Mucosa of descending colon (tissue), 3 donors: ENCODE results near the gene FAM13A. TPM values are rescaled to one million over a fixed set of nuclear protein-coding genes. Genes with fewer than 3 reads are reported as not detected.
A peak's percentile ranks its signal among the peaks of the same experiment; 100 is the strongest.
"Not testable (repeated sequence)": the region's sequence is repeated elsewhere in the genome, so short reads cannot be mapped to it uniquely, and the experiment has no call there.

ENCODE experiments used
- ATAC-seq: fragments of 200-7000 bp; cut with Tn5 transposase; one replicate; pipeline ENCODE4 v1.9.1; 2020; ENCODE audit warnings: mild to moderate bottlenecking, moderate library complexity
- DNase-seq, 3 donors: peaks; one replicate each; pipeline ENCODE4 v3.0.0-alpha.2; 2020
- H3K36me3 ChIP-seq: fragments of 200-600 bp; one replicate; pipeline ENCODE4 v1.8.0; 2021; ENCODE audit warnings: low read depth, mild to moderate bottlenecking
- H3K4me1 ChIP-seq: fragments of 200-600 bp; one replicate; pipeline ENCODE4 v1.8.0; 2021; ENCODE audit warnings: low read depth, mild to moderate bottlenecking
- H3K4me3 ChIP-seq: fragments of 200-600 bp; one replicate; pipeline ENCODE4 v1.8.0; 2021; ENCODE audit warnings: mild to moderate bottlenecking
- H3K9me3 ChIP-seq: fragments of 200-600 bp; one replicate; pipeline ENCODE4 v1.8.0; 2021; ENCODE audit warnings: mild to moderate bottlenecking
- intact Hi-C, 2 donors: fragments of 100-400 bp; cut with DNase I in 1 of 2; cut with micrococcal nuclease in 1 of 2; formaldehyde crosslinking; loops; one replicate each; pipeline versions ENCODE4 v1.11.0 to v1.11.1; 2022; cut with DNase I, micrococcal nuclease
- total RNA-seq, 3 donors: library from RNA; stranded (reverse); fragmentation: NEBNext Ultra II Directional in 2 of 3; extraction: Animal tissue kit (Norgen Biotek cat#: 25700) in 2 of 3; gene quantifications; one replicate each; pipeline versions ENCODE4 v1.2.1 to v1.2.4, GENCODE V29; 2021 to 2023
- TF ChIP-seq, protein P1 (sequence below): fragments of 200-600 bp; IDR thresholded peaks from one replicate; pipeline ENCODE4 v1.8.0; 2022; ENCODE audit warnings: antibody characterized with exemption, mild to moderate bottlenecking
- donor health status: DM: no; HTN: no; CAD: no; lungs with moderate emphysema.
- donor health status: DM: no; HTN: no; CAD: no.
- donor health status: DM: no; HTN: yes; CAD: no.

The FAM13A gene
- total RNA-seq, 3 donors from 2014 or later: 41.6 to 60.1 (median 50.2) TPM

DNA sequence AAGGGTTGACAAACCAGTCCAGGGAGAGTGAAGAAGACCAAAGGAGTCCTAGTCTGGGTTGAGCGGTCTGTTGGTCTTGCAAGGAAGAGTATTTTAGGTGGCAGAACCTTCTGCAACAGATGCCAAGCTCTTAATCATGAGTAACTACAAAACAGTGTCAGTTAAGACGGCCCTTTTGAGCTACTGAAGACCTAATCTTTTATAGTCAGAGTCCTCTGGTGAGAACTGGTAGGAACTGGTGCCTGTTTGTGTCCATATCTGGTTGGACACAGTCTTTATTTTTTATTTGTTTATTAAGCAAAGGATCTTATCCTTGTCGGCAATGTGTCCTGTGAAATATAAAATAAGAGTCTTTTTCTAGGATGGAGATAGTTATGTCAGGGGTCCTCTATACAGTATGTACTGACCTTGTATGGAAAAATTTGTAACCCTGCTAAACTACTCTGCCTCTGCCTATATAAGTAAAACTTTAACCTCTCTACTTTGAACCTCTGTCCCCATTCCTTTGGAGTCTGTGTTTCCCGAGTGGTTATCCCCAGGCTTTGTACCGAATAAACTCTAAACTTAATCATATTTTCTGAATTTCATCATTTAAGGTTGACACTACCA is 47.1 kb downstream of the FAM13A start:
- TF ChIP-seq, protein P1, sequence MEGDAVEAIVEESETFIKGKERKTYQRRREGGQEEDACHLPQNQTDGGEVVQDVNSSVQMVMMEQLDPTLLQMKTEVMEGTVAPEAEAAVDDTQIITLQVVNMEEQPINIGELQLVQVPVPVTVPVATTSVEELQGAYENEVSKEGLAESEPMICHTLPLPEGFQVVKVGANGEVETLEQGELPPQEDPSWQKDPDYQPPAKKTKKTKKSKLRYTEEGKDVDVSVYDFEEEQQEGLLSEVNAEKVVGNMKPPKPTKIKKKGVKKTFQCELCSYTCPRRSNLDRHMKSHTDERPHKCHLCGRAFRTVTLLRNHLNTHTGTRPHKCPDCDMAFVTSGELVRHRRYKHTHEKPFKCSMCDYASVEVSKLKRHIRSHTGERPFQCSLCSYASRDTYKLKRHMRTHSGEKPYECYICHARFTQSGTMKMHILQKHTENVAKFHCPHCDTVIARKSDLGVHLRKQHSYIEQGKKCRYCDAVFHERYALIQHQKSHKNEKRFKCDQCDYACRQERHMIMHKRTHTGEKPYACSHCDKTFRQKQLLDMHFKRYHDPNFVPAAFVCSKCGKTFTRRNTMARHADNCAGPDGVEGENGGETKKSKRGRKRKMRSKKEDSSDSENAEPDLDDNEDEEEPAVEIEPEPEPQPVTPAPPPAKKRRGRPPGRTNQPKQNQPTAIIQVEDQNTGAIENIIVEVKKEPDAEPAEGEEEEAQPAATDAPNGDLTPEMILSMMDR: no peak
- Histone ChIP-seq H3K4me1 (peaks cover 5% of the 10 kb centered on the region), H3K36me3 (no peaks in the 10 kb centered on the region), H3K4me3 (no peak overlapping the region), H3K9me3 (peaks cover under 1% of the 10 kb centered on the region)
- intact Hi-C loops: no loop called here
- DNase-seq: peak in 1 of 3 donors; percentile 15
- ATAC-seq: peak; percentile 64

DNA sequence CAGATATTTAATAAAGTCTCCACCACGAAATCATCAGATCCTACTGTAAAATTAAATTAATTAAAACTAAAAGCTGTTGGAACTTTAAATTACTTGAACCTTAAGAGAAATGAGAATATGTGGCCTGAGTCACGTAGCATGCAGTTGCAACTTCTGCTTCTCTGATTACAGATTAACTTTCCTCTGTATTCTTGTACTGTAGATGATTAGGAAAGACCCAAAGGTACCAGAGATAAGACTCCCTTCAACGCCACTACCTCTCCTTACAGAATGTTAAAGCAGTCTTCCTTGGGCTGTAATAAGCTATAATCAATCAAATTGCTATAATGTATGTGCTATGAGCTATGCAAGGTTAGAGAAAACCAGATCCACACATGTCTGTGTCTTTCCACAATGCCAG is 47.9 kb downstream of the FAM13A start:
- Histone ChIP-seq H3K4me3 (no peak overlapping the region), H3K9me3 (no peaks in the 10 kb centered on the region), H3K4me1 (peaks cover 5% of the 10 kb centered on the region), H3K36me3 (no peaks in the 10 kb centered on the region)
- ATAC-seq: peak; percentile 68
- intact Hi-C loops: no loop called here
- TF ChIP-seq, protein P1: no peak
- peak in 1 of 3 donors; percentile 19 for DNase-seq

DNA sequence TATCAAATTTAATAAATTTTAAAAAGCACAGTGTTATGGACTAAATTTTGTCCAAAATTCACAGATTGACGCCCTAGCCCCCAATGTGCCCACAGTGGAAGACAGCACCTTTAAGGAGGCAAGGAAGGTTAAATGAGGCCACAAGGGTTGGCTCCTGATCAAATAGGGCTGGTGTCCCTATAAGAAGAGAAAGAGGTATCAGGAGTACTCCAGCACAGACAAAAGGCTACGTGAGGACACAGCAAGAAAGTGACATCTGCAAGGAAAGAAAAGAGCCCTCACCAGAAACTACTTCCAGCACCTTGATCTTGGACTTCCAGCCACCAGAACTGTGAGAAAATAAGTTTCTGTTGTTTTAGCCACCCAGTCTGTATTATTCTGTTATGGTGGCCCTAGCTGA is 48.8 kb downstream of the FAM13A start:
- Histone ChIP-seq H3K4me1 (peaks cover 5% of the 10 kb centered on the region), H3K4me3 (no peak overlapping the region), H3K36me3 (no peaks in the 10 kb centered on the region), H3K9me3 (no peaks in the 10 kb centered on the region)
- TF ChIP-seq, protein P1: no peak
- intact Hi-C loops: no loop called here
- DNase-seq: no peak
- no peak for ATAC-seq

DNA sequence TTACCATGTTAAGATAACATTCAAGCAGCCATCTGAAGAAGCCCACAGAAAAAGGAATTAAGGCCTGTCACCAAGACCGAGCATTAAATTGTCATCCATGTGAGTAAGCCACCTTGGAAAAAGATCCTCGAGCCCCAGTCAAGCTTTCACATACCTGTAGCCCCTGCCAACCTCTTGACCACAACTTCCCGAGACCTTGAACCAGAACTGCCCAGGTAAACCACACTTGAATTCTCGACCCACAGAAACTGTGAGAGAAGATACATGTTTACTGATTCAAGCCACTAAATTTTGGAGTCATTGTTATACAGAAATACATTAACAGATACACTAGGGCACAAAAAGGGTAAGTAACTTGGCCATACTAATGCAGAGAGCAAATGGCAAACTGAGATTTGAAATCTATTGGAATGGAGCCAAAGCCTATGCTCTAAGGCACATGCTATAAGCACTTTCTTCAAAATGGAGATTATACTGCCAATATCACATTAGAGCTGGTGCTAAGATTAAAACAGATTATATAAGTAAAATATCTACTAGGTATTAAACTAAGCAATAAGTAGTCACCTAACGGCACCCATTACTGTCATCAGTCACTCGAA is 49.5 kb downstream of the FAM13A start:
- intact Hi-C loops: no loop called here
- no peak overlapping the region for H3K4me3 ChIP-seq
- TF ChIP-seq, protein P1: no peak
- no peak for ATAC-seq
- no peaks in the 10 kb centered on the region for H3K4me1 ChIP-seq
- no peaks in the 10 kb centered on the region for H3K36me3 ChIP-seq
- DNase-seq: no peak
- H3K9me3 ChIP-seq: no peaks in the 10 kb centered on the region

DNA sequence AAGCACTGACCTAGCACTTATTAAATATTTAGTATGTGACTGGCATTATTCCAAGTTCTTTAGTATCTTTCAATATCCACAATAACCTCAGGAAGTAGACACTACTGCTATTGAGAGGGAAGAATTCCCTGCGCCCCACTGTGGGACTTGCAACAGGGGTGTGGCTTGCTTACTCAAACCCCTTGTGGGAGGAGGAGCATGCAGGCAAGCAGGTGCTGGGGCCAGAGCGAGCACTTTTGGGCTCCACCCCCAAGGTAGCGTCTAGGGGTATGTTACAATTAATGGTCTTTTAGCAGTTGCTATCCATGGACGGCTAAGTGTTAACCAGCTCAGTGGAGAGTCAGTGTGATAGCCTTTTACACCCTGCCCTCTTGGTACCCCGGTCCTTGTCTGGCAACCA is 50.7 kb downstream of the FAM13A start:
- ATAC-seq: no peak
- Histone ChIP-seq H3K4me1 (no peaks in the 10 kb centered on the region), H3K36me3 (no peaks in the 10 kb centered on the region), H3K9me3 (no peaks in the 10 kb centered on the region), H3K4me3 (no peak overlapping the region)
- TF ChIP-seq, protein P1: no peak
- intact Hi-C loops: no loop called here
- DNase-seq: no peak

DNA sequence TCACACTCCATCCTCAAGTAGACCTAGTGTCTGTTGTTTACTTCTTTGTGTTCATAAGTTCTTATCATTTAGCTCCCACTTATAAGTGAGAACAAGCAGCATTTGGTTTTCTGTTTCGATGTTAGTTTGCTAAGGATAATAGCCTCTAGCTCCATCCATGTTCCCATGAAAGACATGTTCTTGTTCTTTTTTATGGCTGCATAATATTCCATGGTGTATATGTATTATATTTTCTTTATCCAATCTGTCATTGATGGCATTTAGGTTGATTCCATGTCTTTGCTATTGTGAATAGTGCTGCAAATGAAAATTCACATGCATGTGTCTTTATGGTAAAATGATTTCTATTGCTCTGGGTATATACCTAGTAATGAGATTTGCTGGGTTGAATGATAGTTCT is 51.9 kb downstream of the FAM13A start:
- H3K4me1 ChIP-seq, DNase-seq, H3K4me3 ChIP-seq, H3K9me3 ChIP-seq, H3K36me3 ChIP-seq, ATAC-seq, intact Hi-C loops: not testable (repeated sequence)
